ENCODE data around the gene YARS1.

DNA sequence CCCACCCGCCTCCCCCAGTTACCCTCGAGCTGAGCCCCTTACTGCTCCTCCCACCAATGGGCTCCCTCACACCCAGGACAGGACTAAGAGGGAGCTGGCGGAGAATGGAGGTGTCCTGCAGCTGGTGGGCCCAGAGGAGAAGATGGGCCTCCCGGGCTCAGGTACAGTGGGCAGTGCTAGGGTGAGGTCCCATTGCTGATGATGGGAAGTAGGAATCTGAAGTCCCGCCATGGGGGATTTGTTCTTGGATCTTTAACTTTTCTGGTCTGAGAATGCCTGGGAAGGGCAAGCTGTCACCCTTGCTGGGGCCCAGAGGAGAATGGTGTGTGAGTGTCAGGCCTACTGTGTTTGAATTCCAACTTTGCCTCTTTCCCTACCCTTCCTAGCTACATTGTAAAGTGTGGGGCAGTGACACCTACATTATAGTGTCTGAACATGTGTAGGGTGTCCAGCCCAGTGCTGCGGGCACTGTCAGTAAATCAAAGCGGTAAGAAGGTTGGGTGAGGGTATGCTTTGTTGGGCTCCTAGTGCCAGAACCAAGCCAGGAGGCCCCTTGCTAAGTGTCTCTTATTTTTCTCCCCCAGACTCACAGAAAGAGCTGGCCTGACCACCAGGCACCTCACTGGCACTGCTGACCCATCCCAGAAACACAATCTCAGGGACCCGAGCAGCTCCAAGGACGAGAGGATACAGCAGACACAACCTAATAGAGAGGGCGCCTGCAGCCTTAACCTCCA, 44.7 kb downstream of the YARS1 start:
- TF ChIP-seq HDAC2 (IDR thresholded peaks at IDR 0.05) = no peak
- no peak for TF ChIP-seq POLR2A (IDR thresholded peaks at IDR 0.05; ENCODE audit: low read length)
- no peak for TF ChIP-seq MAFK (IDR thresholded peaks at IDR 0.05; ENCODE audit: partially characterized antibody)
- TF ChIP-seq, protein P1, sequence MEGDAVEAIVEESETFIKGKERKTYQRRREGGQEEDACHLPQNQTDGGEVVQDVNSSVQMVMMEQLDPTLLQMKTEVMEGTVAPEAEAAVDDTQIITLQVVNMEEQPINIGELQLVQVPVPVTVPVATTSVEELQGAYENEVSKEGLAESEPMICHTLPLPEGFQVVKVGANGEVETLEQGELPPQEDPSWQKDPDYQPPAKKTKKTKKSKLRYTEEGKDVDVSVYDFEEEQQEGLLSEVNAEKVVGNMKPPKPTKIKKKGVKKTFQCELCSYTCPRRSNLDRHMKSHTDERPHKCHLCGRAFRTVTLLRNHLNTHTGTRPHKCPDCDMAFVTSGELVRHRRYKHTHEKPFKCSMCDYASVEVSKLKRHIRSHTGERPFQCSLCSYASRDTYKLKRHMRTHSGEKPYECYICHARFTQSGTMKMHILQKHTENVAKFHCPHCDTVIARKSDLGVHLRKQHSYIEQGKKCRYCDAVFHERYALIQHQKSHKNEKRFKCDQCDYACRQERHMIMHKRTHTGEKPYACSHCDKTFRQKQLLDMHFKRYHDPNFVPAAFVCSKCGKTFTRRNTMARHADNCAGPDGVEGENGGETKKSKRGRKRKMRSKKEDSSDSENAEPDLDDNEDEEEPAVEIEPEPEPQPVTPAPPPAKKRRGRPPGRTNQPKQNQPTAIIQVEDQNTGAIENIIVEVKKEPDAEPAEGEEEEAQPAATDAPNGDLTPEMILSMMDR (IDR thresholded peaks at IDR 0.05) = no peak
- no peak for TF ChIP-seq RFX5 (IDR thresholded peaks at IDR 0.05)
- TF ChIP-seq SMC3 (IDR thresholded peaks at IDR 0.05) = no peak
- TF ChIP-seq RAD21 (conservative IDR thresholded peaks at IDR 0.05 in 1 of 2, IDR thresholded peaks at IDR 0.05 in 1 of 2) = no peak
- TF ChIP-seq EP300 (IDR thresholded peaks at IDR 0.05) = no peak
- no peak for TF ChIP-seq MYC (IDR thresholded peaks at IDR 0.05; ENCODE audit: borderline replicate concordance, low read length)

Data from A549 (cell line).